ENCODE results near the gene TTC7B.

DNA sequence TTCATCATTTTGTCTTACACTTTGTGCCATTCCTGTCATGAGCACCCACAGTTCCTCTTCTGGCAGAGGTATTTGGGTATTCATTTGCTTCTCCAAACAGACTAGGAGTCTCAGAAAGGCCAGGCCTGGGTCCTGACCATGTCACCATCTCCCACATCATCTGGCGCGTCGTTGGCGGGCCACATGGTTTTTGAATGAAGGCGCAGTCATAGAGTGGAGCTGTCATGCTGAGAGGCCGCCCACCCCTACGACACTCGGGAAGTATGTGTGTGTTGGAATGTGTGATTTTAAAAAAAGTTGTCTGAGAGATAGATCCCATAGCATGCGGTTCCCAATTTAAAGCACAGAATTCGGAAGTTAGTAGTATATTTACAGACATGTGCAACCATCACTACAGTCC is 15.6 kb upstream of the TTC7B start:
- TF ChIP-seq YBX1 (IDR thresholded peaks at IDR 0.05), result no peak
- TF ChIP-seq BACH1 (IDR thresholded peaks at IDR 0.05; ENCODE audit: borderline replicate concordance), result no peak
- TF ChIP-seq, protein P1, sequence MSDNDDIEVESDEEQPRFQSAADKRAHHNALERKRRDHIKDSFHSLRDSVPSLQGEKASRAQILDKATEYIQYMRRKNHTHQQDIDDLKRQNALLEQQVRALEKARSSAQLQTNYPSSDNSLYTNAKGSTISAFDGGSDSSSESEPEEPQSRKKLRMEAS (IDR thresholded peaks at IDR 0.05; ENCODE audit: low read depth, low read length), result no peak
